HEK293 (cell line): Measurements from ENCODE around the gene EFNA2.
A peak's percentile ranks its signal among the peaks of the same experiment; 100 is the strongest.

Experiments used
- CTCF ChIA-PET: fragments of 350-600 bp; formaldehyde crosslinking; extraction: SDS; loops from one replicate; lab custom pipeline; 2021; ENCODE audit warnings: antibody characterized with exemption; lab: Yijun Ruan, JAX
- POLR2A ChIA-PET: fragments of 300-600 bp; formaldehyde crosslinking; extraction: SDS; loops from one replicate; lab custom pipeline; 2020; ENCODE audit warnings: antibody characterized with exemption, inconsistent platforms; lab: Yijun Ruan, JAX
- H3K27ac ChIP-seq: fragments of 200-500 bp; sonication (Bioruptor generic); 2 replicates; pipeline ENCODE4 v1.5.1; 2014; ENCODE audit warnings: low read depth, low read length, control low read depth, inconsistent platforms; ENCODE audit errors: extremely low read depth
- H3K36me3 ChIP-seq, 2 experiments: fragments of 200-500 bp in 1 of 2; sonication (Bioruptor generic) in 1 of 2; 1 replicate in 1 of 2; 2 replicates in 1 of 2; pipeline ENCODE4 v1.5.1; 2014 to 2017; ENCODE audit warnings: inconsistent platforms in 2 of 2, low read length in 2 of 2; ENCODE audit not compliant: control insufficient read depth in 2 of 2, insufficient read depth in 1 of 2
- H3K4me1 ChIP-seq: fragments of 200-500 bp; sonication (Bioruptor generic); 2 replicates; pipeline ENCODE4 v1.5.1; 2014; ENCODE audit warnings: mild to moderate bottlenecking, low read length, inconsistent platforms; ENCODE audit not compliant: control insufficient read depth, insufficient read depth
- H3K4me3 ChIP-seq: 2 replicates; pipeline ENCODE4 v1.5.1; 2011; ENCODE audit warnings: low read depth, mild to moderate bottlenecking, control low read depth, low read length, moderate library complexity
- H3K9me3 ChIP-seq: fragments of 200-500 bp; sonication (Bioruptor generic); 2 replicates; pipeline ENCODE4 v1.5.1; 2014; ENCODE audit warnings: low read depth, low read length, inconsistent platforms; ENCODE audit not compliant: control insufficient read depth, insufficient read depth
- EGR2 ChIP-seq: fragments of 450-650 bp; formaldehyde crosslinking; IDR thresholded peaks from 2 replicates; pipeline ENCODE4 v1.5.1; 2016; ENCODE audit warnings: low read depth, missing biosample characterization, missing genetic modification characterization
- FEZF1 ChIP-seq: fragments of 450-650 bp; formaldehyde crosslinking; IDR thresholded peaks from 2 replicates; pipeline ENCODE4 v1.5.1; 2016; ENCODE audit warnings: missing biosample characterization, missing genetic modification characterization
- HIC1 ChIP-seq: fragments of 450-650 bp; formaldehyde crosslinking; IDR thresholded peaks from 2 replicates; pipeline ENCODE4 v1.5.1; 2016; ENCODE audit warnings: missing biosample characterization, missing genetic modification characterization
- KLF8 ChIP-seq: fragments of 450-650 bp; formaldehyde crosslinking; IDR thresholded peaks from 2 replicates; pipeline ENCODE4 v1.5.1; 2016; ENCODE audit warnings: missing biosample characterization, missing genetic modification characterization
- MEIS1 ChIP-seq: sonication (generic); formaldehyde crosslinking; IDR thresholded peaks from 2 replicates; pipeline ENCODE4 v1.8.1; 2022; ENCODE audit warnings: missing genetic modification reagents, mild to moderate bottlenecking, borderline replicate concordance
- OVOL3 ChIP-seq: fragments of 450-650 bp; formaldehyde crosslinking; IDR thresholded peaks from 2 replicates; pipeline ENCODE4 v1.5.1; 2016; ENCODE audit warnings: missing biosample characterization, missing genetic modification characterization
- REPIN1 ChIP-seq: fragments of 450-650 bp; formaldehyde crosslinking; IDR thresholded peaks from 2 replicates; pipeline ENCODE4 v1.5.1; 2017; ENCODE audit warnings: missing biosample characterization, missing genetic modification characterization, low read depth
- SALL2 ChIP-seq: fragments of 450-650 bp; formaldehyde crosslinking; IDR thresholded peaks from 2 replicates; pipeline ENCODE4 v1.5.0; 2017; ENCODE audit warnings: missing biosample characterization, mild to moderate bottlenecking, missing genetic modification characterization, borderline replicate concordance
- TRIM28 ChIP-seq: IDR thresholded peaks from 2 replicates; pipeline ENCODE4 v1.6.1; 2011; ENCODE audit warnings: low read length, control low read depth, borderline replicate concordance
- YY1 ChIP-seq: fragments of 450-650 bp; formaldehyde crosslinking; IDR thresholded peaks from 2 replicates; pipeline ENCODE4 v1.5.1; 2018; ENCODE audit warnings: missing biosample characterization, missing genetic modification characterization
- ZBTB11 ChIP-seq: fragments of 450-650 bp; formaldehyde crosslinking; conservative IDR thresholded peaks from 2 replicates; pipeline ENCODE4 v1.5.1; 2016; ENCODE audit warnings: low read depth, missing biosample characterization, missing genetic modification characterization
- ZBTB20 ChIP-seq: fragments of 450-650 bp; formaldehyde crosslinking; IDR thresholded peaks from 2 replicates; pipeline ENCODE4 v1.5.1; 2016; ENCODE audit warnings: missing biosample characterization, missing genetic modification characterization
- ZBTB21 ChIP-seq: fragments of 450-650 bp; formaldehyde crosslinking; IDR thresholded peaks from 2 replicates; pipeline ENCODE4 v1.5.1; 2017; ENCODE audit warnings: missing biosample characterization, missing genetic modification characterization
- ZBTB8A ChIP-seq: fragments of 450-650 bp; formaldehyde crosslinking; IDR thresholded peaks from 2 replicates; pipeline ENCODE4 v1.5.1; 2016; ENCODE audit warnings: missing biosample characterization, missing genetic modification characterization
- ZFP37 ChIP-seq: fragments of 450-650 bp; formaldehyde crosslinking; IDR thresholded peaks from 2 replicates; pipeline ENCODE4 v1.5.1; 2016; ENCODE audit warnings: missing biosample characterization, missing genetic modification characterization
- ZNF132 ChIP-seq: fragments of 450-650 bp; formaldehyde crosslinking; IDR thresholded peaks from 2 replicates; pipeline ENCODE4 v1.5.1; 2017; ENCODE audit warnings: missing biosample characterization, missing genetic modification characterization, borderline replicate concordance
- ZNF549 ChIP-seq: fragments of 450-650 bp; IDR thresholded peaks from 2 replicates; pipeline ENCODE4 v1.5.1; 2018; ENCODE audit warnings: missing biosample characterization, missing genetic modification characterization, mild to moderate bottlenecking, inconsistent platforms, moderate library complexity
- ZNF555 ChIP-seq: fragments of 450-650 bp; formaldehyde crosslinking; conservative IDR thresholded peaks from 2 replicates; pipeline ENCODE4 v1.5.1; 2017; ENCODE audit warnings: missing biosample characterization, mild to moderate bottlenecking, missing genetic modification characterization, inconsistent platforms
- ZNF571 ChIP-seq: fragments of 450-650 bp; formaldehyde crosslinking; IDR thresholded peaks from 2 replicates; pipeline ENCODE4 v1.5.0; 2017; ENCODE audit warnings: missing biosample characterization, missing genetic modification characterization
- ZXDB ChIP-seq: fragments of 450-650 bp; formaldehyde crosslinking; IDR thresholded peaks from 2 replicates; pipeline ENCODE4 v1.5.1; 2016; ENCODE audit warnings: missing biosample characterization, missing genetic modification characterization
- TF ChIP-seq, protein P1 (sequence below): fragments of 450-650 bp; formaldehyde crosslinking; IDR thresholded peaks from 2 replicates; pipeline ENCODE4 v1.5.1; 2016; ENCODE audit warnings: missing biosample characterization, missing genetic modification characterization
- TF ChIP-seq, protein P2 (sequence below): fragments of 450-650 bp; IDR thresholded peaks from 2 replicates; pipeline ENCODE4 v1.5.1; 2018; ENCODE audit warnings: missing biosample characterization, mild to moderate bottlenecking, missing genetic modification characterization

Gene EFNA2

DNA sequence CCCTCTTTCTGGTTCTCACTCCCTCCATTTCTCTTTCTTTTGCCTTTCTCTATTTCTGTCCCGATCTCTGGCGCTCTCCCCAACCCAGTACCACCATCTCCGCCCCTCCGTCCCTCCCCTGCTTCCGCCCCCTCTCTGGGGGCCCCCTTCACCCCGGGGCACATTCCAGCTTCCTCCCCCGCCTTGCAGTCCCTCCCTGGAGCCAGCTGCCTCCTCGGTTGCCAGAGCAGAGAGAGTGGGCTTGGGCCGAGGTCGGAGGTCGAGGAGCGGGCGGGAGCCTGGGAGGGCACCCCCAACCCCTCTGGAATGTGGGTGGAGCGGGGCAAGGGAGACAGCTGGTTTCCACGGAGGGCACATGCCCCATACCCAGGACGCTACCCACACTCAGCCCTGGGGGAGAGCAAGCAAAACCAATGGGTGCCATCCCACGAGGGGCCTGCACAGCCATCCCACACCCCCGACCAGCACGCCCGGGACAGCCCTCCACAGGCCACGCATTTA, 23.0 kb upstream of the EFNA2 start (continued):
- TF ChIP-seq, protein P1, sequence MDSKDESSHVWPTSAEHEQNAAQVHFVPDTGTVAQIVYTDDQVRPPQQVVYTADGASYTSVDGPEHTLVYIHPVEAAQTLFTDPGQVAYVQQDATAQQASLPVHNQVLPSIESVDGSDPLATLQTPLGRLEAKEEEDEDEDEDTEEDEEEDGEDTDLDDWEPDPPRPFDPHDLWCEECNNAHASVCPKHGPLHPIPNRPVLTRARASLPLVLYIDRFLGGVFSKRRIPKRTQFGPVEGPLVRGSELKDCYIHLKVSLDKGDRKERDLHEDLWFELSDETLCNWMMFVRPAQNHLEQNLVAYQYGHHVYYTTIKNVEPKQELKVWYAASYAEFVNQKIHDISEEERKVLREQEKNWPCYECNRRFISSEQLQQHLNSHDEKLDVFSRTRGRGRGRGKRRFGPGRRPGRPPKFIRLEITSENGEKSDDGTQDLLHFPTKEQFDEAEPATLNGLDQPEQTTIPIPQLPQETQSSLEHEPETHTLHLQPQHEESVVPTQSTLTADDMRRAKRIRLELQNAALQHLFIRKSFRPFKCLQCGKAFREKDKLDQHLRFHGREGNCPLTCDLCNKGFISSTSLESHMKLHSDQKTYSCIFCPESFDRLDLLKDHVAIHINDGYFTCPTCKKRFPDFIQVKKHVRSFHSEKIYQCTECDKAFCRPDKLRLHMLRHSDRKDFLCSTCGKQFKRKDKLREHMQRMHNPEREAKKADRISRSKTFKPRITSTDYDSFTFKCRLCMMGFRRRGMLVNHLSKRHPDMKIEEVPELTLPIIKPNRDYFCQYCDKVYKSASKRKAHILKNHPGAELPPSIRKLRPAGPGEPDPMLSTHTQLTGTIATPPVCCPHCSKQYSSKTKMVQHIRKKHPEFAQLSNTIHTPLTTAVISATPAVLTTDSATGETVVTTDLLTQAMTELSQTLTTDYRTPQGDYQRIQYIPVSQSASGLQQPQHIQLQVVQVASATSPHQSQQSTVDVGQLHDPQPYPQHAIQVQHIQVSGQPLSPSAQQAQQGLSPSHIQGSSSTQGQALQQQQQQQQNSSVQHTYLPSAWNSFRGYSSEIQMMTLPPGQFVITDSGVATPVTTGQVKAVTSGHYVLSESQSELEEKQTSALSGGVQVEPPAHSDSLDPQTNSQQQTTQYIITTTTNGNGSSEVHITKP (tag by site-specific recombination) = no peak
- TF ChIP-seq KLF8 = peak; percentile 80
- no peak for TF ChIP-seq ZNF571 (tag by site-specific recombination)
- no peak for TF ChIP-seq ZBTB20 (tag by site-specific recombination)
- peak; percentile 50; the same call in 1 of the 2 replicates for TF ChIP-seq HIC1 (tag by site-specific recombination)
- no peak for TF ChIP-seq SALL2
- TF ChIP-seq OVOL3 = no peak
- no peak for TF ChIP-seq REPIN1
- no peak for TF ChIP-seq ZNF549 (tag by site-specific recombination)

- Histone ChIP-seq H3K27ac (no peak overlapping the region), H3K4me3 (no peak overlapping the region), H3K9me3 (no peaks in the 10 kb centered on the region), H3K4me1 (peaks cover 25% of the 10 kb centered on the region), H3K36me3 (peaks cover 0 to under 1% of the 10 kb centered on the region in 2 experiments)
- CTCF ChIA-PET = interaction anchor here (11.3 kb wide), 1 partner anchor 18 kb away, joined by 299 read pairs; no protein-coding TSS in a partner anchor
- TF ChIP-seq ZXDB (no peak), EGR2 (tag by site-specific recombination) (peak; percentile 35)
- POLR2A ChIA-PET = interaction anchor here (0.6 to 7.7 kb wide), 2 partner anchors 7 to 1799 kb away, joined by 4 to 407 read pairs; no protein-coding TSS in a partner anchor
Observed at GRCh38 chr19:1263188-1263587, 22.5 kb upstream of the EFNA2 start.

DNA sequence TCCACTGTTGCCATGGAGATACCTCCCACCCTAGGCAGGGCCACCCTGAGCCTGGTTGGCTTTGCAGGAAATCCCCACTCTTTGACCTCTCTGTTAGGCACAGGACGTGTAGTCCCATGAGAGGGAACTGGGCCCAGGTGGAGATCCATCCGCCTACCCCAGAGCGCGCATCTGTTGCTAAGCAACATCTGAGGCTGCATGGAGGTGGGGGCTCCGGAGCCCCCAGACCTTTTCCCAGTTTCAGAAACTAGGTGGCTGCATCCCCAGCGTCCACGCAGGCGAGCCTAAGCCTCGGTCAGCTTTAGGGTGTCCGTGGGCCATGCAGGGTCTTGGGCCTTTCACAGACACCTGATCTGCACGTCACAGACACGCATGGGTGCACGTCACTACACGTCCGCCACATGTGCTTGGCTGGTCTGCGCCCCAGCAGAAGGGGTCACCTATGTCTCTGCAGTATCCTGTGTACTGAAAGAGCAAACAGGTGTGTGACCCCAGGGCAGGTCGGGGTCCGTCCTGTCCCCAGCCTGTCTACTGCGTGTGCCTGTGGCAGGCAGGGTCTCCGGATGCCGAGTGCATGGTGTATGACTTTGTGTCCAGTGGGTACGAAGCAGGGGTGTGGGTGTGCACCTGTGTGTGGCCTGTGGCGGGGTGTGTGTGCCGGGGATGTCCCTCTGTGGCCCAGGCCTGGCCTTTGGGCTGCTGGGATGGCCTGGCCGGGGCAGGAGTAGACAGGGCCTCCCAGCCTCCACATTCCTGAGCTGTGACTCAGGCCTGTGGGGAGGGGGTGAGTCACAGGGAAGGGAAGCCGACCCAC, 20.7 kb upstream of the EFNA2 start:
- Histone ChIP-seq H3K27ac (no peak overlapping the region), H3K9me3 (no peaks in the 10 kb centered on the region), H3K4me1 (peaks cover 20% of the 10 kb centered on the region), H3K4me3 (no peak overlapping the region; the same call in 1 of the 2 replicates), H3K36me3 (peaks cover 0 to 3% of the 10 kb centered on the region in 2 experiments; a peak in 1 of 3 replicates)
- ChIA-PET CTCF (interaction anchor here (0.6 to 11.3 kb wide), 4 partner anchors 20 to 206 kb away, joined by 3 to 299 read pairs (median 4); no protein-coding TSS in a partner anchor), POLR2A (interaction anchor here (1.0 to 7.7 kb wide), 5 partner anchors 9 to 20 kb away, joined by 3 to 407 read pairs (median 28); partner anchors contain the start of gene FAM174C)
- TF ChIP-seq MEIS1 (CRISPR knock-in tag) (no peak), ZBTB11 (tag by site-specific recombination) (no peak), ZBTB8A (tag by site-specific recombination) (no peak), YY1 (tag by site-specific recombination) (no peak), TRIM28 (no peak), ZNF555 (tag by site-specific recombination) (no peak), ZBTB21 (no peak), FEZF1 (no peak), ZFP37 (tag by site-specific recombination) (no peak), ZNF132 (tag by site-specific recombination) (no peak)
- TF ChIP-seq, protein P2, sequence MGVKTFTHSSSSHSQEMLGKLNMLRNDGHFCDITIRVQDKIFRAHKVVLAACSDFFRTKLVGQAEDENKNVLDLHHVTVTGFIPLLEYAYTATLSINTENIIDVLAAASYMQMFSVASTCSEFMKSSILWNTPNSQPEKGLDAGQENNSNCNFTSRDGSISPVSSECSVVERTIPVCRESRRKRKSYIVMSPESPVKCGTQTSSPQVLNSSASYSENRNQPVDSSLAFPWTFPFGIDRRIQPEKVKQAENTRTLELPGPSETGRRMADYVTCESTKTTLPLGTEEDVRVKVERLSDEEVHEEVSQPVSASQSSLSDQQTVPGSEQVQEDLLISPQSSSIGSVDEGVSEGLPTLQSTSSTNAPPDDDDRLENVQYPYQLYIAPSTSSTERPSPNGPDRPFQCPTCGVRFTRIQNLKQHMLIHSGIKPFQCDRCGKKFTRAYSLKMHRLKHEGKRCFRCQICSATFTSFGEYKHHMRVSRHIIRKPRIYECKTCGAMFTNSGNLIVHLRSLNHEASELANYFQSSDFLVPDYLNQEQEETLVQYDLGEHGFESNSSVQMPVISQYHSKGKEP (tag by site-specific recombination) = peak; percentile 89
